GM12865 (cell line): ENCODE results near the gene FCRL3.

Source experiments
- DNase-seq: peaks from one replicate; pipeline ENCODE4 v3.0.0; 2010; ENCODE audit warnings: low read depth
- H3K4me3 ChIP-seq: 2 replicates; pipeline ENCODE4 v1.5.1; 2011; ENCODE audit warnings: mild to moderate bottlenecking, low read depth, low read length, control low read depth
- TF ChIP-seq, protein P1 (sequence below): IDR thresholded peaks from 2 replicates; pipeline ENCODE4 v1.5.1; 2011; ENCODE audit warnings: low read length, control low read depth, low read depth, inconsistent platforms; ENCODE audit not compliant: insufficient read depth; ENCODE audit errors: missing control alignments

The FCRL3 gene

DNA sequence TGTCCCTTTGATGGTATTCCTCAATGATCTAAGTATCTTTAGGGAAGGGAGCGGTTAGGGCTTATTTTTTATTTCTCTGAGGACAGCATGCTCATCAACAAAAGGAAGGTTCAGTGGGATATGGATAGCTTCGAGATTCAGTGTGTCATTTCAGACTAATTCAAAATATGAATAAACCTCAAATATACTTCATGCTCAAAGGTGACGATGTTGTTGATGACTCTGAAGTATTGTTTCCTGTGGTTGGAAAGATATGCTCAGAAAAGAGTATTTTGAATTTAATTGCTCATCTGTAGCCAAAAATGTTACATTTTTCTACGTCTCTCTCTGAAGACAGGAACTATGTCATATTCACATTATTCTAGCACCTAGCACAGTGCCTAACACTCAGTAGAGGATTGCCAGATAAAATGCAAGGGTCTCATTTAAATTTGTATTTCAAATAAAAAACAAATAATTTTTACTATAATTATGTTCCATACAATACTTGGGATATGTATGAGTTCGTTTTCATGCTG, 1.8 kb upstream of the FCRL3 start:
- no peak overlapping the region for H3K4me3 ChIP-seq
- DNase-seq, result no peak
- TF ChIP-seq, protein P1, sequence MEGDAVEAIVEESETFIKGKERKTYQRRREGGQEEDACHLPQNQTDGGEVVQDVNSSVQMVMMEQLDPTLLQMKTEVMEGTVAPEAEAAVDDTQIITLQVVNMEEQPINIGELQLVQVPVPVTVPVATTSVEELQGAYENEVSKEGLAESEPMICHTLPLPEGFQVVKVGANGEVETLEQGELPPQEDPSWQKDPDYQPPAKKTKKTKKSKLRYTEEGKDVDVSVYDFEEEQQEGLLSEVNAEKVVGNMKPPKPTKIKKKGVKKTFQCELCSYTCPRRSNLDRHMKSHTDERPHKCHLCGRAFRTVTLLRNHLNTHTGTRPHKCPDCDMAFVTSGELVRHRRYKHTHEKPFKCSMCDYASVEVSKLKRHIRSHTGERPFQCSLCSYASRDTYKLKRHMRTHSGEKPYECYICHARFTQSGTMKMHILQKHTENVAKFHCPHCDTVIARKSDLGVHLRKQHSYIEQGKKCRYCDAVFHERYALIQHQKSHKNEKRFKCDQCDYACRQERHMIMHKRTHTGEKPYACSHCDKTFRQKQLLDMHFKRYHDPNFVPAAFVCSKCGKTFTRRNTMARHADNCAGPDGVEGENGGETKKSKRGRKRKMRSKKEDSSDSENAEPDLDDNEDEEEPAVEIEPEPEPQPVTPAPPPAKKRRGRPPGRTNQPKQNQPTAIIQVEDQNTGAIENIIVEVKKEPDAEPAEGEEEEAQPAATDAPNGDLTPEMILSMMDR, result no peak

DNA sequence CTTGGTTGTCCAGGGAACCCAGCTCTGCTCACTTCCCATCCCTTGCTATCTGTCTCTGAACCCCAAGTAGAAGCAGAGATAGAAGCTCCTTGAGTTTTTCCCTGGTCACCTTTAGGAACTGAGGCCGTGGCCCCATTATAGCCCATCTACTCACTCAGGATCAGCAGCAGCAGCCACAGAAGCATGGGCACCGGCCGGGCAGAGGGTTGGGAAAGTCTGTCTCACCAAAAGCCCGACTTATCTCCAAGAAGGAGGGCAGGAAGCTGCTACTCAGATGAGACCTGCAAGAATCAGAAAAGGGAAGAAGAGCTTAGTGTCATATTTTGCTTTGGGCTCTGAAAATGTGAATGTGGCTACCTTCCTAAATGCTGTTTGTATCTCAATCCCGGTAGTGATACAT, 264 bp downstream of the FCRL3 start:
- H3K4me3 ChIP-seq, result no peak overlapping the region
- TF ChIP-seq, protein P1, result no peak
- DNase-seq, result no peak

DNA sequence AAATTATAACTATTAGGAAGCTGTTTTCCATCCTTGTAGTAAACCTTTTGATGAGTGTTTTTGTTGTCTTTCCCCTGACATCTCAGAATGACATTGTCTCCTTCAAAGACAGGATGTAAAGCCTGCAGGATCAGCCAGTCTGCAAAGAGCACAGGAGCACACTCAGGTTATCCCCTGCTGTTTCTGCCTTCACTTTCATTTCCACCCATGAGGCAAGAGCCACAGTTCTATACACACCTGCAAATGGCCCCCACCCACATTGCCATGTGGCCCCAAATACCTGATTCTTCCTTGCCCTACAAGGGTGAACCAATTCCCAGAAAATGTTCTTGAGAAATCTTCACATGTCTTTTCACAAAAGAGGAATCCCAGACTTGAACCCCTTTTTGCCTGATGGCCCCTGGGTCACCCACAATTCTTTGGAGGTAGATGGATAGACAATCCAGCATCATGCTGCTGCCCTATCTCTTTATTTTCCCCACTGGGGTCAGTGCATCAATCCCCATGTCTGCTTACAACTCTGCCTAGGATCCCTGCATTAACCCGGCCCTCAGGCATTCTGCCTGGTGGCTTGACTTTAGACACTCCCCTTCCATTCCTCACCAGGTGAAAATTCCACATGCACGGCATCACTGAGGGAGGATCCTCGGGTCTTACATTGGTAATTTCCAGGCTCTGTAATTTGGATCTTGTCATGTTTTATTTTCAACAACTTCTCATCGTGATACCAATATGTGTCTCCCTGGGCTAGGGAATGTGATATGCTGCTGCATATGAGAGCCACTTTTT, 2.6 kb downstream of the FCRL3 start:
- TF ChIP-seq, protein P1, result no peak
- peak; percentile 5 for DNase-seq
- H3K4me3 ChIP-seq, result no peak overlapping the region

GRCh38 chr1:157696966-157697628, 3.5 kb downstream of the FCRL3 start:
- no peak for DNase-seq
- TF ChIP-seq, protein P1, result no peak
- no peak overlapping the region for H3K4me3 ChIP-seq

- no peak overlapping the region for H3K4me3 ChIP-seq
- TF ChIP-seq, protein P1, result no peak
- DNase-seq, result no peak
Measured at GRCh38 chr1:157695417-157695816, 5.2 kb downstream of the FCRL3 start.

DNA sequence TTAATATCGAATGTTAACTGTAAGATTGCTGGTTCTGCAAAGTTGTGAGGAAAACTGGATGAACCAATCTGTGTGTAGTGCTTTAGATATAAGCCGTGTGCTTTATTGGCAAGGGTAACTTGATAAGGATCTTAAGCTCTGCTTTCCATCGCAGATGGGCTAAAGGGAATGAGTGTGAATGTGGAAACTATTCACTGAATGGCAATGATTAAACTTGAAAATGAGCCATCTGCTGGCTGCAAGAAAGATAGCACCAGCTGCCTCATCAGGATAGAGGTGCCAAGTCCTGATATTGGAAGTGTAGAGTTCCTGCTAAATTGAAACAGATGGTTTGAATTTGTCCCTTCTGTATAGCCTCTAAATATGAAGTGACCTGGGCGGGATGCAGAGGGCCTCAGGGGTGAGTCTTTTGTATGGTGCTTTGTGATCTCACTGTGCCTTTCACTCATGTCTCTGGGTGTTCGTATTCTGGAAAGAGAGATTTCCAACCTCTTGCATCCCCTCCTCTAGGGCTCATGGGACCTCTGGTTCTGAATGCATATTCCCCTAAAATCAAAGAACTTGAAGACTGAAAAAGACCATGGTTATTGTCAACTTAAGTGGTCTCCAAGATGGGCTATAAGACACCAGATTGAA, 9.2 kb downstream of the FCRL3 start:
- TF ChIP-seq, protein P1, result peak; percentile 63
- no peak overlapping the region for H3K4me3 ChIP-seq
- DNase-seq, result peak; percentile 24
